ENCODE data around the gene NPC1L1.

DNA sequence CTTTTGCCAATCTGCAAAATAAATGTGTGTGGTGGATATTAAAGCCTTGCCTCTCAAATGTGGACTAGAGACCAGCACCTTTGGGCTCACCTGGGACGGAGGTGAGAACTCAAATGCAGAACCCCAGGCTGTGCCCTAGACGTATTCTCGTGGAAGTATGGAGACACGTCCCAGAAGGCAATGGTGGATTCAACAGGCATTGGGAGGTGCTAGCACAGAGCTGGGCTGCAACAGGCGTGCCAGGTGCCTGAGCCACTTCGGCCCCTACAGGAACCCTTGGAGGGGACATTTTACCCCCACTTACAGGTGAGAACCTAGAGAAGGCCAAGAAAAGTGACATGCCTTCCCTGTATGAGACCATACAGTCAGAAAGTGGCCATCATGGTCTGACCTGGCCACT lies 20.4 kb upstream of the NPC1L1 start:
- TF ChIP-seq, protein P1, sequence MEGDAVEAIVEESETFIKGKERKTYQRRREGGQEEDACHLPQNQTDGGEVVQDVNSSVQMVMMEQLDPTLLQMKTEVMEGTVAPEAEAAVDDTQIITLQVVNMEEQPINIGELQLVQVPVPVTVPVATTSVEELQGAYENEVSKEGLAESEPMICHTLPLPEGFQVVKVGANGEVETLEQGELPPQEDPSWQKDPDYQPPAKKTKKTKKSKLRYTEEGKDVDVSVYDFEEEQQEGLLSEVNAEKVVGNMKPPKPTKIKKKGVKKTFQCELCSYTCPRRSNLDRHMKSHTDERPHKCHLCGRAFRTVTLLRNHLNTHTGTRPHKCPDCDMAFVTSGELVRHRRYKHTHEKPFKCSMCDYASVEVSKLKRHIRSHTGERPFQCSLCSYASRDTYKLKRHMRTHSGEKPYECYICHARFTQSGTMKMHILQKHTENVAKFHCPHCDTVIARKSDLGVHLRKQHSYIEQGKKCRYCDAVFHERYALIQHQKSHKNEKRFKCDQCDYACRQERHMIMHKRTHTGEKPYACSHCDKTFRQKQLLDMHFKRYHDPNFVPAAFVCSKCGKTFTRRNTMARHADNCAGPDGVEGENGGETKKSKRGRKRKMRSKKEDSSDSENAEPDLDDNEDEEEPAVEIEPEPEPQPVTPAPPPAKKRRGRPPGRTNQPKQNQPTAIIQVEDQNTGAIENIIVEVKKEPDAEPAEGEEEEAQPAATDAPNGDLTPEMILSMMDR (optimal IDR thresholded peaks at IDR 0.05 in 1 of 3, IDR thresholded peaks at IDR 0.05 in 1 of 3, conservative IDR thresholded peaks at IDR 0.05 in 1 of 3; ENCODE audit: extremely low read depth in 1 of 3, insufficient read depth in 2 of 3, low read length in 3 of 3), result no peak
- no peak for TF ChIP-seq EZH2 (IDR thresholded peaks at IDR 0.05; ENCODE audit: low read length)

All from keratinocyte (primary cell).